Measurements from ENCODE around the gene STK32B.

The STK32B gene

DNA sequence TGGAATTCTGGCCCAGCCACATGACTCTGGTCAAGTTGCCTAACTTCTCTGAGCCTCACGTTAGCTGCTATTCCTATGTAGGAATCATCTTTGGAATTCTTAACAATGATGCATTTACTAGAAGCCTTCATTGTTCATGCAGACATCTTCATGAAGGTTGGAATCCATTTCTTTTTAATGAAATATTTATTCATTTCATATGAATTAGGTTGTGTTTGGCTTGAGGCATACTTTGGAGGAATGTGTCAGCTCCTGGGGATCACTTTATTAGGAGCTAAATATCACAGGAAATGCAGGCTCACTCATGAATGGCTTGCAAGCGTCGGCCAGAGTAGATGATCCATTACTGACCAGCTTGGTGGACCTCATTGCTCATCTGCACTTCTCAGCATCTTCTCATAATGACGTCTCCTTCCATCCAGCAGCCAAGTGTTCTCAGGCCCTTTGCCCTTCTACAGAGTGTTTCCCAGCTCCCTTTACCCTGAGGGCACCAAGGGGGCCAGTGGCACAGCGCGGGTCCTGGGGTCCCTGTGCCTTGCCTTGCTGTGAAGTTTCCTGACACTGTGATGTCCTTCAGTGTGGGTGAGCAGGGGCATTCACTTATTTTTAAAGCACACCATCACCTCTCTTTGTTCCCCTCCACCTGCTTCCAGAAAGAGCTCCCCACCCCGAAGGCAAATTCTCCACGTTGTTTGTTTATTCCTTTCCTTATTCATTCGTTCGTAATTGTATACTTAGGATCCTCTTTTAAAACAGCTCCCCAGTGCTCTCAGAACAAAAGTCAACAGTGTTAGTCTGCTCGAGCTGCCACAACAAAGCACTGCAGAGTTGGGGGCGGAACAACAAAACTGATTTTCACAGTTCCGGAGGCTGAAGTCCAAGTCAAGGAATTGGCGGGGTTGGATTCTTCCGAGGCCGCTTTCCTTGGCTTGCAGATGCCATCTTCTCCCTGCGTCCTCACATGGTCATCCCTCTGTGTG, 106.8 kb downstream of the STK32B start:
- TF ChIP-seq, protein P1, sequence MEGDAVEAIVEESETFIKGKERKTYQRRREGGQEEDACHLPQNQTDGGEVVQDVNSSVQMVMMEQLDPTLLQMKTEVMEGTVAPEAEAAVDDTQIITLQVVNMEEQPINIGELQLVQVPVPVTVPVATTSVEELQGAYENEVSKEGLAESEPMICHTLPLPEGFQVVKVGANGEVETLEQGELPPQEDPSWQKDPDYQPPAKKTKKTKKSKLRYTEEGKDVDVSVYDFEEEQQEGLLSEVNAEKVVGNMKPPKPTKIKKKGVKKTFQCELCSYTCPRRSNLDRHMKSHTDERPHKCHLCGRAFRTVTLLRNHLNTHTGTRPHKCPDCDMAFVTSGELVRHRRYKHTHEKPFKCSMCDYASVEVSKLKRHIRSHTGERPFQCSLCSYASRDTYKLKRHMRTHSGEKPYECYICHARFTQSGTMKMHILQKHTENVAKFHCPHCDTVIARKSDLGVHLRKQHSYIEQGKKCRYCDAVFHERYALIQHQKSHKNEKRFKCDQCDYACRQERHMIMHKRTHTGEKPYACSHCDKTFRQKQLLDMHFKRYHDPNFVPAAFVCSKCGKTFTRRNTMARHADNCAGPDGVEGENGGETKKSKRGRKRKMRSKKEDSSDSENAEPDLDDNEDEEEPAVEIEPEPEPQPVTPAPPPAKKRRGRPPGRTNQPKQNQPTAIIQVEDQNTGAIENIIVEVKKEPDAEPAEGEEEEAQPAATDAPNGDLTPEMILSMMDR (conservative IDR thresholded peaks at IDR 0.05; ENCODE audit: control insufficient read depth, insufficient read depth, low read depth, low read length) = no peak
- no peak overlapping the region for H3K4me3 ChIP-seq (ENCODE audit: control insufficient read depth, low read depth, low read length)
- no peak for DNase-seq (ENCODE audit: low read depth)

DNA sequence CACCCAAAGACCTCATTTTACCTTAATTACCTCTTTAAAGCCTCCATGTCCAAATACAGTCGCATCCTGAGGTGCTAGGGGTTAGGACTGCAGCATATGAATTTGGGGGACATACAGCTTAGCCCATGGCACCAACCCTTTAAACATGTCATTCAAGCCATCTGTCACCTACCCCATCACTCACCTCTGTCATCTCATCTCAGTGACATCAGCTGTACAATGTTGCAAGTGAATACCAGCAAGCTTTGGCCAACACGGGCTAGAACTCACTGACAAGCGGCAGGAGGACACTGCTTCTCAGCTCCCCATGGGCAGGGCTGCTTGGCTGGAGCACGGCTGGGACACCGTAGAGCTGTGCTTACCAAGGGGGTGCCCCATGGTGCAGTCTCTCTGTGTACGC, 107.5 kb downstream of the STK32B start:
- DNase-seq (ENCODE audit: low read depth) = no peak
- no peak overlapping the region for H3K4me3 ChIP-seq (ENCODE audit: control insufficient read depth, low read depth, low read length)
- TF ChIP-seq, protein P1 (conservative IDR thresholded peaks at IDR 0.05; ENCODE audit: control insufficient read depth, insufficient read depth, low read depth, low read length) = no peak

DNA sequence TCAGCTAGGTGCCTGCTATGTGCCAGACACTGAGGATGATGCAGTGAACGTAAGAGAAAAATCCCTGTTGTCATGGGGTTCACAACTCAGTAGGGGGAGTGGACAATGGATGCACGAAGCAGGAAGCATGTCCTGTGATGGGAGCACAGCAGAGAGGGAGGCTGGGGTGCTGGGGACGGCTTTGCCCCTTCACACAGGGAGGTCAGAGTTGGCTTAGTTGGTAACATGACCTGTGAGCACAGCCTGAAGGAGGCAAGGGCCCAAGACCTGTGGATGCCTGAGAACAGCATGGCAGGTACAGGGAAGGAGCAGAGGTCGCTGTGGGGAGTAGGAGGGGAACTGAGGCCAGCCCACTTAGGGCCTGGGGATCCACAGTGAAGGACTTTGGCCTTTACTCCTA, 109.4 kb downstream of the STK32B start:
- no peak for DNase-seq (ENCODE audit: low read depth)
- TF ChIP-seq, protein P1 (conservative IDR thresholded peaks at IDR 0.05; ENCODE audit: control insufficient read depth, insufficient read depth, low read depth, low read length) = no peak

DNA sequence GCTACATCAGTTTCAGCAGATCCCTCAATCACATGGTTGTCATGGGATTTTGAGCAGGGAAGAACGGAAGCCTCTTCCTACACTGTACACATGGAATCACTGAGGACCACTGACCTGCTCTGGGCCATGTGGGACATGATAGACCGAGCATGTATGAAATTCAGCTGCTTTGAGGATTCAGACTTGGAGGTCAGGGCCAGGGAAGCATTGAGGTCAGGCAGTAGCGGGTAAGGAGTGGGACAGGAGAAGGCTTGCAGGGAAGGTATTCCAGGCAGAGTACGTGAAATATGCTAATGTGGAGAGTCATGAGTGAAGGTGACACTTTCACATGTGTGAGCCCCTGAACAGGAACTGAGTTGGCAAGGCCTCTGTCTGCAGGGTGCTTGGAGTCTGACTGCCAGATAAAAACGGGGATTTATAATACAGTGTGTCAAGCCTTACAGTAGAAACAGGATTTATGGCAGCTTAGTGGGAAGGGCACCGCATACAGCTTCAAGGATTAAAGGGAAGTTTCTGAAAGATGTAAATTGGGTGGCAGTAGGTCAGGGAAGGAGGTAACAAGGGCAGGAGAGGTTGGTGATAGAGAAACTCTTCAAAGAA, 111.7 kb downstream of the STK32B start:
- TF ChIP-seq, protein P1 (conservative IDR thresholded peaks at IDR 0.05; ENCODE audit: control insufficient read depth, insufficient read depth, low read depth, low read length) = no peak
- no peak for DNase-seq (ENCODE audit: low read depth)
- no peak overlapping the region for H3K4me3 ChIP-seq (ENCODE audit: control insufficient read depth, low read depth, low read length)

More for the DNA sequence above, 109.4 kb downstream of the STK32B start:
- no peak overlapping the region for H3K4me3 ChIP-seq (ENCODE audit: control insufficient read depth, low read depth, low read length)

DNA sequence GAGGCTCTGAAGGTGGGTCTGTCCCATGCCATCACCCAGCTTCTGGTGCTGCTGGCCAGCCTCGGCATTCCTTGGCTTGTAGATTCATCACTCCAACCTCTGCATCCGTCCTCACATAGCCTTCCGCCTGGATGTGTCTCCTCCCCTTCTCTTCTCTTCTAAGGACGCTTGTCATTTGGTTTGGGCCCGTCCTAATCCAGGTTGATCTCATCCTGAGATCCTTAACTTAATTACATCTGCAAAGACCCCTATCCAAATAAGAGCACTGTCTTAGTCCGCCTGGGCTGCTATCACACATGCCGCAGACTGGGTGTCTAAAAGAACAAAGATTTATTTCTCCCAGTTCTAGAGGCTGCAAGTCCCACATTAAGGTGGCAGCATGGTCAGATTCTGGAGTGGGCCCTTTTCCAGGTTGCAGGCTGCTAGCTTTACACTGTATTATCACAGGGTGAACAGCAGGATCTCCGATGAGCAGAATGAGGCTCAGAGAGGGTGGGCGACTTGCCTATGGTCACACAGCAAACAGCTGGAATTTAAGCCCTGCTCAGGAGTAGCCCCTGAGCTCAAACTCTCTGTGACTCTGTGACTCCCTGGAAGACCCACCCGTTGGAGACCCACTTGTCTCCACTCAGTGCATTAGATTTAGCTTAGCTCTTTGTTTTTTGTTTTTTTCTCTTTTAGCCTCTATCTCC, 113.1 kb downstream of the STK32B start:
- no peak for DNase-seq (ENCODE audit: low read depth)
- H3K4me3 ChIP-seq (ENCODE audit: control insufficient read depth, low read depth, low read length) = no peak overlapping the region
- TF ChIP-seq, protein P1 (conservative IDR thresholded peaks at IDR 0.05; ENCODE audit: control insufficient read depth, insufficient read depth, low read depth, low read length) = no peak

Measured in fibroblast of mammary gland (primary cell).